Body of pancreas (tissue), 4 donors: ENCODE data around the gene VPS37B. TPM values are rescaled to one million over a fixed set of nuclear protein-coding genes. Genes with fewer than 3 reads are reported as not detected.

Experiments
- ATAC-seq: fragments of 150-250 bp; one replicate; pipeline ENCODE4 v1.9.1; 2016
- DNase-seq, 4 donors: peaks; one replicate each; pipeline ENCODE4 v3.0.0-alpha.2; 2019
- H3K27ac ChIP-seq, 4 donors: fragments of 200-600 bp; sonication (generic); 1 replicate in 3 of 4; 2 replicates in 1 of 4; pipeline versions ENCODE4 v1.5.1 to v1.6.1; 2016 to 2019; ENCODE audit warnings: mild to moderate bottlenecking in 1 of 4, mixed read lengths in 1 of 4, moderate library complexity in 1 of 4
- H3K27me3 ChIP-seq, 2 donors: fragments of 200-600 bp; sonication (generic); one replicate each; pipeline ENCODE4 v1.6.0; 2016; ENCODE audit warnings: mild to moderate bottlenecking in 1 of 2
- H3K36me3 ChIP-seq, 2 donors: fragments of 200-600 bp; sonication (generic); replicated peaks in 1 of 2; 2 replicates each; pipeline ENCODE4 v1.5.1; 2016; ENCODE audit warnings: low read depth in 2 of 2; ENCODE audit not compliant: insufficient read depth in 1 of 2
- H3K4me1 ChIP-seq: fragments of 200-600 bp; sonication (generic); one replicate; pipeline ENCODE4 v1.6.0; 2016
- H3K4me3 ChIP-seq, 2 donors: fragments of 200-600 bp; sonication (generic); 1 replicate in 1 of 2; 2 replicates in 1 of 2; pipeline ENCODE4 v1.5.1; 2016 to 2019
- H3K9me3 ChIP-seq, 3 donors: fragments of 200-600 bp; sonication (generic); 1 replicate in 2 of 3; 2 replicates in 1 of 3; pipeline ENCODE4 v1.5.1; 2016
- CTCF ChIP-seq, 7 experiments: fragments of 450-650 bp in 4 of 7; fragments of 200-600 bp in 3 of 7; sonication (generic) in 3 of 7; IDR thresholded peaks; one replicate each; pipeline ENCODE4 v1.5.1; 2016 to 2019; ENCODE audit warnings: antibody characterized with exemption in 7 of 7
- POLR2A ChIP-seq, 3 donors: fragments of 450-650 bp; IDR thresholded peaks; one replicate each; pipeline ENCODE4 v1.6.1; 2016; ENCODE audit warnings: antibody characterized with exemption in 3 of 3, mild to moderate bottlenecking in 2 of 3
- WGBS, 2 donors: methylation state at CpG; one replicate each; pipeline ENCODE4 v1.1.5; 2017; 5-methylcytosine and 5-hydroxymethylcytosine counted together
- intact Hi-C: fragments of 100-400 bp; cut with DNase I; formaldehyde crosslinking; loops from one replicate; pipeline ENCODE4 v1.15.1; 2023
- total RNA-seq, 2 donors: library from RNA; depleted of rRNA; stranded (reverse); fragments of >200 nt; gene quantifications; one replicate each; pipeline ENCODE4 v1.1.0, GENCODE V29; 2016

VPS37B gene
- total RNA-seq, 2 donors from 2014 or later, result 18.7 to 46.8 TPM

GRCh38 chr12:122834921-122835749 is 60.8 kb downstream of the VPS37B start, which contains the start of gene HIP1R:
HIP1R (plus strand) TSS chr12:122835457; CDS start chr12:122835551, 94 bp downstream.
- peak within 1 kb of the TSS; percentile 19 to 61 for H3K4me3 ChIP-seq
- H3K36me3 ChIP-seq, result no peaks in the 10 kb centered on the region
- H3K9me3 ChIP-seq, result no peaks in the 10 kb centered on the region
- 0 to 1% methylated on average over 3 to 39 of the region's 85 CpGs for WGBS, 2 donors
- peaks cover 43% of the 10 kb centered on the region for H3K4me1 ChIP-seq
- no peaks in the 10 kb centered on the region for H3K27me3 ChIP-seq
- DNase-seq (peak; percentile 45 to 69 (median 56)), ATAC-seq (peak; percentile 54)
- intact Hi-C loops, result no loop called here
- no peak for TF ChIP-seq CTCF (IDR thresholded peaks at IDR 0.05)
- TF ChIP-seq POLR2A (IDR thresholded peaks at IDR 0.05), result no peak
- H3K27ac ChIP-seq, result peak within 1 kb of the TSS; percentile 68 to 93 (median 83)

GRCh38 chr12:122834104-122834920 is 61.6 kb downstream of the VPS37B start:
- no peaks in the 10 kb centered on the region for H3K9me3 ChIP-seq
- H3K4me3 ChIP-seq, result peak overlapping the region; percentile 4 to 30
- intact Hi-C loops, result no loop called here
- peak; percentile 48 to 66 (median 58) for DNase-seq
- no peaks in the 10 kb centered on the region for H3K27me3 ChIP-seq
- WGBS, 2 donors, result 1 to 14% methylated on average over 18 to 20 of the region's 21 CpGs
- peak overlapping the region; percentile 68 to 93 (median 80) for H3K27ac ChIP-seq
- no peaks in the 10 kb centered on the region for H3K36me3 ChIP-seq
- peaks cover 35% of the 10 kb centered on the region for H3K4me1 ChIP-seq
- peak in 2 of 3 donors; percentile 44 to 47 for TF ChIP-seq POLR2A (IDR thresholded peaks at IDR 0.05)
- TF ChIP-seq CTCF (IDR thresholded peaks at IDR 0.05), result peak in 4 of 7 experiments; percentile 14 to 42 (median 41)
- ATAC-seq, result peak; percentile 24

GRCh38 chr12:122830517-122831214 is 65.3 kb downstream of the VPS37B start:
- WGBS, 2 donors, result 71 to 76% methylated on average over 7 of the region's 7 CpGs
- Histone ChIP-seq H3K4me3 (no peak overlapping the region), H3K27me3 (no peaks in the 10 kb centered on the region), H3K9me3 (no peaks in the 10 kb centered on the region), H3K27ac (no peak overlapping the region), H3K36me3 (no peaks in the 10 kb centered on the region), H3K4me1 (peaks cover 24% of the 10 kb centered on the region)
- no peak for DNase-seq
- TF ChIP-seq POLR2A (IDR thresholded peaks at IDR 0.05) (no peak), CTCF (IDR thresholded peaks at IDR 0.05) (no peak)
- no peak for ATAC-seq
- intact Hi-C loops, result no loop called here

- intact Hi-C loops, result no loop called here
- no peak overlapping the region for H3K4me3 ChIP-seq
Observed at GRCh38 chr12:122827258-122827657, 68.7 kb downstream of the VPS37B start.

More at GRCh38 chr12:122827258-122827657, 68.7 kb downstream of the VPS37B start:
- H3K36me3 ChIP-seq, result no peaks in the 10 kb centered on the region
- WGBS, 2 donors, result 9 to 10% methylated on average over 5 of the region's 5 CpGs
- no peaks in the 10 kb centered on the region for H3K27me3 ChIP-seq
- H3K4me1 ChIP-seq, result peaks cover 45% of the 10 kb centered on the region
- no peak for TF ChIP-seq POLR2A (IDR thresholded peaks at IDR 0.05)
- no peak for TF ChIP-seq CTCF (IDR thresholded peaks at IDR 0.05)
- H3K27ac ChIP-seq, result peak overlapping the region; percentile 32 to 87 (median 75)
- no peak for DNase-seq
- no peak for ATAC-seq
- no peaks in the 10 kb centered on the region for H3K9me3 ChIP-seq
